GM12874 (cell line): Measurements from ENCODE around the gene NLRP4.

ENCODE experiments used
- CTCF ChIP-seq: IDR thresholded peaks from 2 replicates; pipeline ENCODE4 v1.5.1; 2011; ENCODE audit warnings: low read depth, mild to moderate bottlenecking, control low read depth, low read length, moderate library complexity; ENCODE audit not compliant: insufficient read depth

The NLRP4 gene

GRCh38 chr19:55882626-55883025 lies 46.3 kb downstream of the NLRP4 start:
- TF ChIP-seq CTCF, result no peak

GRCh38 chr19:55898911-55899310 lies 62.6 kb downstream of the NLRP4 start:
- no peak for TF ChIP-seq CTCF

- no peak for TF ChIP-seq CTCF
Observed at GRCh38 chr19:55901369-55902079, 65.2 kb downstream of the NLRP4 start.

- no peak for TF ChIP-seq CTCF
Observed at GRCh38 chr19:55902080-55902751, 65.9 kb downstream of the NLRP4 start.

- no peak for TF ChIP-seq CTCF
Observed at GRCh38 chr19:55907286-55907685, 70.9 kb downstream of the NLRP4 start.

GRCh38 chr19:55907746-55908145 lies 71.4 kb downstream of the NLRP4 start:
- no peak for TF ChIP-seq CTCF

GRCh38 chr19:55909801-55910200 lies 73.5 kb downstream of the NLRP4 start:
- no peak for TF ChIP-seq CTCF
